ENCODE results near the gene SLFN5.
A peak's percentile ranks its signal among the peaks of the same experiment; 100 is the strongest.
"Not testable (repeated sequence)": the region's sequence is repeated elsewhere in the genome, so short reads cannot be mapped to it uniquely, and the experiment has no call there.

The SLFN5 gene

GRCh38 chr17:35289222-35289621 is 46.4 kb downstream of the SLFN5 start:
- FAIRE-seq: no peak
- no peak for DNase-seq (ENCODE audit: low spot score)

DNA sequence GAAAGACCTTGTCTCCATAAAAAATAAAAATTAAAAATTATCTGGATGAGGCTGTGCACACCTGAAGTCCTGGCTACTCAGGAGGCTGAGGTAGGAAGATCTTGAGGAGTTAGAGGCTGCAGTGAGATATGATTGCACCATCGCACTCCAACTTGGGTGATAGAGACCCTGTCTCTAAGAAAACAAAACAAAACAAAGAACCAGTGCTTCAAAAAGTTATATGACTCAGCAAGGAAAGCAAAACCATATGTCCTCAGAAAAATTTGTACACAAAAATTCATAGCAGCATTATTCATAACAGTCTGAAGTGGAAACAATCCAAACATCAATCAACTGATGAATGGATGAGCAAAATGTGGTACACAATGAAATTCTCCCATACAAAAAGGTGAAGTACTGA is 48.9 kb downstream of the SLFN5 start:
- FAIRE-seq (no peak), DNase-seq (ENCODE audit: low spot score) (no peak)

DNA sequence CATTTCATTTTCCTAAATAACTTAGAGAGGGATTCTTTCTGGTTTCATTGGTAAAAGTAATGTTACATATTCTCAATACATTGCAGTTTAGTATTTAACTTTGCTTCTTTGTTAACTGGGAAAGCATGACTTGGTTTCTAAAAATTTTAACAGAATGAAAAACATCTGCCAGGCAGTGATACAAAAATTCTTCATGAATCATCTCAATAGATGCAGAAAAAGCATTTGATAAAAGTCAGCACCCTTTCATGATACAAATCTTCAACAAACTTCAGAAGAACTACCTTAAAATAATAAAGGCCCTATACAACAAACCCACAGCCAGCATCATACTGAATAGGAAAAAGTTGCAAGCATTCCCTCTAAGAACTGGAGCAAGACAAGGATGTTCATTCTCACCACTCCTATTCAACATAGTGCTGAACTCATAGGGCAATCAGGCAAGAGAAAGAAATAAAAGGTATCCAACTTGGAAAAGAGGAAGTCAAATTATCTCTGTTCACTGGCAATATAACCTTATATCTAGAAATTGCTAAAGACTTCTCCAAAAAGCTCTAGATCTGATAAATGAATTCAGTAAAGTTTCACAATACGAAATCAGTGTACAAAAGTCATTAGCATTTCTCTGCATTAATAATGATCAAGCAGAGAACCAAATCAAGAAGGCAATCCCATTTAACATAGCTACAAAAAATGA is 50.4 kb downstream of the SLFN5 start:
- no peak for FAIRE-seq
- DNase-seq (ENCODE audit: low spot score): no peak

GRCh38 chr17:35294756-35295155 is 51.9 kb downstream of the SLFN5 start:
- FAIRE-seq: no peak
- DNase-seq (ENCODE audit: low spot score): no peak

- DNase-seq (ENCODE audit: low spot score): no peak
- no peak for FAIRE-seq
These were observed 52.8 kb downstream of the SLFN5 start for GRCh38 chr17:35295686-35296085.

GRCh38 chr17:35297666-35298065 is 54.8 kb downstream of the SLFN5 start:
- no peak for DNase-seq (ENCODE audit: low spot score)
- no peak for FAIRE-seq

GRCh38 chr17:35298639-35299038 is 55.8 kb downstream of the SLFN5 start:
- FAIRE-seq: no peak

DNA sequence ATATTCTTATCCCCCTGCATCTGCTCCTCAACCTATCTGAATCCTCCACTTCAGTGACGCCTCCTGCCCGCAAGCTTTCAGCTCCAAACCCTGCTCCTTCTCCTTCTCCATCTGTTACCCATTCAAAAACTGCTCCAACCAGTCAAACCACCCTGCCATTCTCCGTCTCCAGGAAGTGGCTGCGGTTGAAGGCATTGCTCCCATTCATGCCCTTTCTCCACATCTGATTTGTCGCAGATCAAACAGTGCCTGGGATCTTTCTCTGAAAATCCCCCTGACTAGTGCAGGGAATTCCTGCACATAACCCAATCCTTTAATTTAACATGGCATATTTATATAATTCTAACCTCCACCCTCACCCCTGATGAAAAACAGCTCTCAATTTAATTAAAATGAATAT is 56.3 kb downstream of the SLFN5 start:
- FAIRE-seq (no peak), DNase-seq (ENCODE audit: low spot score) (no peak)

More at GRCh38 chr17:35298639-35299038, 55.8 kb downstream of the SLFN5 start:
- no peak for DNase-seq (ENCODE audit: low spot score)

- not testable (repeated sequence) for FAIRE-seq; DNase-seq (ENCODE audit: low spot score)
These were observed 66.5 kb downstream of the SLFN5 start for GRCh38 chr17:35309345-35309744.

GRCh38 chr17:35312346-35312745 is 69.5 kb downstream of the SLFN5 start:
- no peak for DNase-seq (ENCODE audit: low spot score)
- FAIRE-seq: no peak

- DNase-seq (ENCODE audit: low spot score): peak; percentile 58
- no peak for FAIRE-seq
These were observed 70.2 kb downstream of the SLFN5 start for GRCh38 chr17:35312790-35313711.

GRCh38 chr17:35313875-35314409 is 71.1 kb downstream of the SLFN5 start:
- no peak for DNase-seq (ENCODE audit: low spot score)
- FAIRE-seq: no peak

DNA sequence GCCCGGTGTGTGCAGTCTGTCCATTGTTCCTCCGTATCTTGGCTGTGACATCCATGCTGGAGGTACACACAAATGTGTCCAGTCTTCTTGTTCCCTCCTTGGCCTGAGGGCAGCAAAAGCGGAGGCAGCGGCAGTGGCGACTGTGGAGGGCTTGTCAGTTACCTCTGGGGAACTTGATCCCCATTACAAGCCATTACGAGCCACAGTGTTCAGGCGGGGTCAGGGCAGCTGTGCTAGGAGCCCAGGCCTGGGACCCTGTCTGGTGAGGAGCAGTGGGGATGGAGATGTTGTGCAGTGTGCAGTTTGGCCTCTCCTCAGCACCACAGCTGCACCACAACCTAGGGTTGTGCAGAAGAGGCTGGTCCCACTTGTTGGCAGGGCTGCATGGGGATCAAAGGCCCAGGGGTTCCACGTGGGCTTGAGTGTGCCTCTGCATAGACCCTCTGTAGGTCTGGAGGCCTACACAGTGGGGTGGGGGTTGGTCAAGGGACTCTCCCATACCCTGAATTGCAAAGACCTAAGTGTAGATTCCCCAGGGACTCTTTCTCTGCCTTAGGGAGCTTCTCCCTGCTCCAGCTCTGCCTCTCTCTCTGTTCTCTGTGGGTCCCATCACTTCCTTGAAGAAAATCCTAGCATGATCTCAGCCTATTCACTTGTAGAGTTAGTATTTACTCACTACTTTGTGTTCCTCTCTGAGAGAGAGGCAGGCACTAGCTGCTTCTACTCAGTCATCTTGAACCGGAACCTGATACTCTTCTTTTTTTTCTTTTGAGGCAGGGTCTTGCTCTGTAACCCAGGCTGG is 71.7 kb downstream of the SLFN5 start:
- DNase-seq (ENCODE audit: low spot score) (no peak), FAIRE-seq (no peak)

DNA sequence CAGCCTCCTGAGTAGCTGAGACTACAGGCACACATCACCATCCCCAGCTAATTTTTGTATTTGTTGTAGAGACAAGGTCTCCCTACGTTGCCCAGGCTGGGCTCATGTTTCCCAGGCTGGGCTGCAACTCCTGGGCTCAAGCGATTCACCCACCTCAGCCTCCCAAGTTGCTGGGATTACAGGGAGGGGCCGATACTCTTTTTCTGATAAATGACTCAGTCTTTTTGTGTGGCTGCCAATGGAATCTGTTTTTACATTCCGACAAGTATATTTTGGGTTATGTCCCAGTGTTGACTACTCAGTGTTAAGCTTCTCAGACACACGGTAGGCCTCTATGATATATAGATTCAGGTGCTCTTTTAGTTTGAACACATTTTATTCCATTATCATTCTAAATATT is 72.4 kb downstream of the SLFN5 start:
- FAIRE-seq (no peak), DNase-seq (ENCODE audit: low spot score) (no peak)

GRCh38 chr17:35315971-35316370 is 73.1 kb downstream of the SLFN5 start:
- FAIRE-seq (no peak), DNase-seq (ENCODE audit: low spot score) (no peak)

DNA sequence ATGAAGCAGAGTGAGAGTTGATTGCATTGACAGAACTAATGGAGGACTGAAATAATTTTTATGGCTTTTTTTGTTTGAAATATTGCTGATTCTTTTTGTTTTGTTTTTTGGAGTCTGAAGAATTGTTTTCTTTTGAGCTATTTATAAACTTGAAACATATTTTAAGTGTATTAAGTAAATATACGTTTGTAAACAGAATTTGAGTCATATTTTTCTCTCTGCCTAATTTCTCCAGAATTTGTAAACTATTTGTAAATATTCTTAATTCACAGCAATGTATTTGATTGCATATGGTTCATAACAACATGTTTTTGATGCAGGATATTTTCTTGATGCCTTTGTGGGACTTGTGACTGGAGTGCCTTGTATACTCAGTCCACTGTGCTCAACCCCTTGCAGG is 79.9 kb downstream of the SLFN5 start:
- FAIRE-seq (no peak), DNase-seq (ENCODE audit: low spot score) (no peak)

Data from RCC 7860 (cell line).